Breast epithelium (tissue), 4 donors: ENCODE data around the gene ACER2. TPM values are rescaled to one million over a fixed set of nuclear protein-coding genes. Genes with fewer than 3 reads are reported as not detected.
"Not testable (repeated sequence)": the region's sequence is repeated elsewhere in the genome, so short reads cannot be mapped to it uniquely, and the experiment has no call there.

Source experiments
- DNase-seq, 2 donors: peaks; one replicate each; pipeline ENCODE4 v3.0.0-alpha.2; 2019; ENCODE audit warnings: low spot score in 2 of 2
- H3K27ac ChIP-seq, 2 donors: fragments of 200-600 bp; sonication (generic) in 1 of 2; one replicate each; pipeline ENCODE4 v1.5.1; 2016 to 2019; ENCODE audit warnings: mild to moderate bottlenecking in 1 of 2
- H3K27me3 ChIP-seq, 2 donors: fragments of 200-600 bp; sonication (generic) in 1 of 2; one replicate each; pipeline versions ENCODE4 v1.5.1 to v1.6.0; 2017 to 2019; ENCODE audit warnings: control low read depth in 1 of 2, mild to moderate bottlenecking in 1 of 2
- H3K36me3 ChIP-seq: fragments of 200-600 bp; one replicate; pipeline ENCODE4 v1.5.1; 2019
- H3K4me1 ChIP-seq, 2 donors: fragments of 200-600 bp; sonication (generic); one replicate each; pipeline ENCODE4 v1.5.1; 2016 to 2019; ENCODE audit warnings: control low read depth in 1 of 2
- H3K4me3 ChIP-seq, 3 donors: fragments of 200-600 bp; sonication (generic); 1 replicate in 2 of 3; 2 replicates in 1 of 3; pipeline ENCODE4 v1.5.1; 2016 to 2019; ENCODE audit warnings: mild to moderate bottlenecking in 3 of 3, moderate library complexity in 2 of 3
- H3K9me3 ChIP-seq, 2 donors: fragments of 200-600 bp; sonication (generic) in 1 of 2; one replicate each; pipeline ENCODE4 v1.5.1; 2016 to 2019; ENCODE audit warnings: control low read depth in 1 of 2
- POLR2A ChIP-seq: fragments of 450-650 bp; IDR thresholded peaks from one replicate; pipeline ENCODE4 v1.6.1; 2016; ENCODE audit warnings: antibody characterized with exemption, mild to moderate bottlenecking, moderate library complexity
- POLR2AphosphoS5 ChIP-seq, 3 donors: sonication (generic); formaldehyde crosslinking; IDR thresholded peaks; one replicate each; pipeline ENCODE4 v1.6.1; 2017; ENCODE audit warnings: antibody characterized with exemption in 3 of 3
- intact Hi-C: fragments of 100-400 bp; cut with DNase I; formaldehyde crosslinking; loops from one replicate; pipeline ENCODE4 v1.15.1; 2023; ENCODE audit warnings: low total_unique reads
- total RNA-seq, 3 donors: library from RNA; depleted of rRNA; stranded (reverse); fragments of >200 nt; gene quantifications; one replicate each; pipeline ENCODE4 v1.1.0, GENCODE V29; 2016
- TF ChIP-seq, protein P1 (sequence below), 3 donors: fragments of 450-650 bp; IDR thresholded peaks; one replicate each; pipeline ENCODE4 v1.5.1; 2016 to 2017; ENCODE audit warnings: antibody characterized with exemption in 3 of 3, mild to moderate bottlenecking in 3 of 3, moderate library complexity in 3 of 3

Gene ACER2
- total RNA-seq, 3 donors from 2014 or later, result 11.0 to 17.6 (median 16.7) TPM

DNA sequence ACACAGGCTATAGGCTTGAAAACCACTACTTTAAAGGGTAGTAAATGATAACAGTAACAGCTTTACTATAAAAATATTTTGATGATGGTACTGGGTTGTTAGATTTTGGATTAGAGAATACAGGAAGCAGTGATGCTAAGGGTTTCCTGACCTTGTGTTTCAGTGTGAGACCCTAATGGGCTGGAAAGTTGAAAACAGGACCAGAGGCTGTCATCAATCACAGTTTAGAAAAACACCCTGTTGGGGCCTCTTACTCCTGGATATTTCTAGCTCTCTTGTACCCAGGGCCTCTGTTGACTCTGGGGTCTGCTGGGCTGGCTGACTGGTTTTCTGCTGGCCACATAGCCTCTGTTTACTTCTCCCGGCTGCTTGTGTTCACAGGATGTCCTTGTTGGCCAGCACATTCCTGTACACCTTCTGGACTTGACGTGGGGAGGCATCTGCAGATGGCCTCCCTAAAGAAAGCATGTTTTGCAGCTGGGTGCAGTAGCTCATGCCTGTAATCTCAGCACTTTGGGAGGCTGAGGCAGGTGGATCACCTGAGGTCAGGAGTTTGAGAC, 21.5 kb downstream of the ACER2 start:
- no peak for DNase-seq
- no peaks in the 10 kb centered on the region for H3K4me1 ChIP-seq
- H3K36me3 ChIP-seq, result no peaks in the 10 kb centered on the region
- no peaks in the 10 kb centered on the region for H3K27me3 ChIP-seq
- intact Hi-C loops, result no loop called here
- peak overlapping the region in 1 of 2 donors; percentile 71 for H3K27ac ChIP-seq
- H3K4me3 ChIP-seq, result no peak overlapping the region
- no peaks in the 10 kb centered on the region for H3K9me3 ChIP-seq
- TF ChIP-seq POLR2AphosphoS5 (IDR thresholded peaks at IDR 0.05), result no peak
- TF ChIP-seq POLR2A, result no peak
- TF ChIP-seq, protein P1, sequence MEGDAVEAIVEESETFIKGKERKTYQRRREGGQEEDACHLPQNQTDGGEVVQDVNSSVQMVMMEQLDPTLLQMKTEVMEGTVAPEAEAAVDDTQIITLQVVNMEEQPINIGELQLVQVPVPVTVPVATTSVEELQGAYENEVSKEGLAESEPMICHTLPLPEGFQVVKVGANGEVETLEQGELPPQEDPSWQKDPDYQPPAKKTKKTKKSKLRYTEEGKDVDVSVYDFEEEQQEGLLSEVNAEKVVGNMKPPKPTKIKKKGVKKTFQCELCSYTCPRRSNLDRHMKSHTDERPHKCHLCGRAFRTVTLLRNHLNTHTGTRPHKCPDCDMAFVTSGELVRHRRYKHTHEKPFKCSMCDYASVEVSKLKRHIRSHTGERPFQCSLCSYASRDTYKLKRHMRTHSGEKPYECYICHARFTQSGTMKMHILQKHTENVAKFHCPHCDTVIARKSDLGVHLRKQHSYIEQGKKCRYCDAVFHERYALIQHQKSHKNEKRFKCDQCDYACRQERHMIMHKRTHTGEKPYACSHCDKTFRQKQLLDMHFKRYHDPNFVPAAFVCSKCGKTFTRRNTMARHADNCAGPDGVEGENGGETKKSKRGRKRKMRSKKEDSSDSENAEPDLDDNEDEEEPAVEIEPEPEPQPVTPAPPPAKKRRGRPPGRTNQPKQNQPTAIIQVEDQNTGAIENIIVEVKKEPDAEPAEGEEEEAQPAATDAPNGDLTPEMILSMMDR (IDR thresholded peaks at IDR 0.05), result no peak

DNA sequence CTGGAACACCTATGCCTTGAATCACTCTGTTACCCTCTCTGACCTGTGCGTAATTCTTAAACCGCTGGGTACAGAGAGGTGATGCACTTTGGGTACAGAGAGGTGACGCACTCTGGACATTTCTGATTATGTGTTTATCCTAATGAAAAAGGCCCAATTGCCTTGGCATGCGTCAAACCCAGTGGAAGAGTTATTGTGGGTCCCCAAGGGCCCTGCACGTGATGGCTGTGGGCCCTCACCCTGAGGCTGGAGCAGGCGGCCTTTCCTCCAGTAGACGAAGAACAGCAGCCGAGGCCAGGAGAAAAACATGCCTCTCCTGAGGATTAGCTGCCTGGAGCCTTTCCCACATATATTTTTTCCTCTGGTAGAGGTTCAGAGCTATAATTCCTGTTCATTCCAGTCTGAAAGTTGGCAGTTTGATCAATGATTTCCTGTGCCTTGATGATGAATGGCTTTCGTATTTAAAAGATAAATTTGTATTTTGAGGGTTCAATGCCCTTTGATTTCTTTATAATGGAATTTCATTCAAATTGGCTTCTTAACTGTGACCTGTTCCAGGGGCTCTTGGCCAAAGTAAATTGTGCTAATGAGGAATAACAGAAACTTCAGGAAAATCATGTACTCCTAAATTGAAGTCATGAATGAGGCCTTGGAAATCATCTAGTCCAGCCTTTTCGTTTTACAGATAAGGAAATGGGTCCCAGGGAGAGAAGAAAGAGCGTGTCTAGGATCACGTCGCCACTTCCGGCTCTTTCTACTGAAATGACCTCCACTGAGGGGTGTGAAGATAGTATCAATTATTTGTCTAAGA, 22.8 kb downstream of the ACER2 start:
- no peaks in the 10 kb centered on the region for H3K4me1 ChIP-seq
- no peaks in the 10 kb centered on the region for H3K9me3 ChIP-seq
- H3K4me3 ChIP-seq, result no peak overlapping the region
- peak in 2 of 3 donors; percentile 22 for TF ChIP-seq POLR2AphosphoS5 (IDR thresholded peaks at IDR 0.05)
- no peak for TF ChIP-seq POLR2A
- peak overlapping the region; percentile 58 to 71 for H3K27ac ChIP-seq
- no peaks in the 10 kb centered on the region for H3K36me3 ChIP-seq
- H3K27me3 ChIP-seq, result no peaks in the 10 kb centered on the region
- no peak for DNase-seq
- intact Hi-C loops, result no loop called here

DNA sequence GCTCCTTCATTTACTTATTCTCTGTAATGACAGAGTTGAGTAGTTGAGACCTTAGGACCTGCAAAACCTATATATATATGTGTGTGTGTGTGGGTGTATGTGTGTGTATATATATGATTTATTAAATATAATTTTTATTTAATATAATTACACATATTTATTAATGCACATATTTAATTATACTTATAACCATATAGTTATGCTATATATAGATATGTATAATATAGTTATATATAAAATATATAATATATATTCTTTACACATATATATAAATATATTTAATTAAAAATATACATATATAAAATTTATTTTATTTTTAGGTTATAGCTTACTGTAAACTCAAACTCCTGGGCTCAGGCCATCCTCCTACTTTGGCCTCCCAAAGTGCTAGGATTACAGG, 23.7 kb downstream of the ACER2 start:
- Histone ChIP-seq H3K27me3 (no peaks in the 10 kb centered on the region), H3K4me3 (no peak overlapping the region), H3K27ac (no peak overlapping the region), H3K36me3 (no peaks in the 10 kb centered on the region), H3K4me1 (no peaks in the 10 kb centered on the region), H3K9me3 (no peaks in the 10 kb centered on the region)
- no peak for DNase-seq
- TF ChIP-seq POLR2A (no peak), POLR2AphosphoS5 (IDR thresholded peaks at IDR 0.05) (no peak)
- TF ChIP-seq, protein P1 (IDR thresholded peaks at IDR 0.05), result no peak
- intact Hi-C loops, result no loop called here

DNA sequence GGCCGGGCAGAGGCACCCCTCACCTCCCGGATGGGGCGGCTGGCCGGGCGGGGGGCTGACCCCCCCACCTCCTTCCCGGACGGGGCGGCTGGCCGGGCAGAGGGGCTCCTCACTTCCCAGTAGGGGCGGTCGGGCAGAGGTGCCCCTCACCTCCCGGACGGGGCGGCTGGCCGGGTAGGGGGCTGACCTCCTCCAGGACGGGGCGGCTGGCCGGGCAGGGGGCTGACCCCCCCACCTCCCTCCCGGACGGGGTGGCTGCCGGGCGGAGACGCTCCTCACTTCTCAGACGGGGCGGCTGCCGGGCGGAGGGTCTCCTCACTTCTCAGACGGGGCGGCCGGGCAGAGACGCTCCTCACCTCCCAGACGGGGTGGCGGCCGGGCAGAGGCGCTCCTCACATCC, 24.9 kb downstream of the ACER2 start:
- H3K9me3 ChIP-seq, H3K4me1 ChIP-seq, H3K36me3 ChIP-seq, H3K27ac ChIP-seq, H3K4me3 ChIP-seq, H3K27me3 ChIP-seq, intact Hi-C loops, DNase-seq: not testable (repeated sequence)

DNA sequence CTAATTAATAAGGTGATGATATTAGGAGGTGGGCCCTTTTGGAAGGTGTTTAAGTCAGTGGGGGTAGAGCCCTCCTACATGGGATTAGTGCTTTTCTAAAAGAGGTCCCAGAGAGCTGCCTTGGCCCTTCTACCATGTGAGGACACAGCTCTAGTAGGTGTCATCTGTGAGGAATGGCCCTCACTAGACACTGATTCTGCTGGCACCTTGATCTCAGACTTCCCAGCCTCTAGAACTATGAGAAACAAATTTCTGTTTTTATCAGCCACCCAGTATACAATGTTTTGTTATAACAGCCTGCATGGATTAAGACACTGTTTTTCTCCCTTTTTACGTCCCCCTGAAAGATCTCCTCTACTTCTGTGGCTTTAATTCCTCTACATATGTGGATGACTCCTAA, 31.6 kb downstream of the ACER2 start:
- no peak for DNase-seq
- no peaks in the 10 kb centered on the region for H3K4me1 ChIP-seq
- no peak overlapping the region for H3K4me3 ChIP-seq
- TF ChIP-seq POLR2AphosphoS5 (IDR thresholded peaks at IDR 0.05), result no peak
- H3K36me3 ChIP-seq, result no peaks in the 10 kb centered on the region
- H3K27ac ChIP-seq, result no peak overlapping the region
- intact Hi-C loops, result no loop called here
- H3K9me3 ChIP-seq, result no peaks in the 10 kb centered on the region
- H3K27me3 ChIP-seq, result no peaks in the 10 kb centered on the region

DNA sequence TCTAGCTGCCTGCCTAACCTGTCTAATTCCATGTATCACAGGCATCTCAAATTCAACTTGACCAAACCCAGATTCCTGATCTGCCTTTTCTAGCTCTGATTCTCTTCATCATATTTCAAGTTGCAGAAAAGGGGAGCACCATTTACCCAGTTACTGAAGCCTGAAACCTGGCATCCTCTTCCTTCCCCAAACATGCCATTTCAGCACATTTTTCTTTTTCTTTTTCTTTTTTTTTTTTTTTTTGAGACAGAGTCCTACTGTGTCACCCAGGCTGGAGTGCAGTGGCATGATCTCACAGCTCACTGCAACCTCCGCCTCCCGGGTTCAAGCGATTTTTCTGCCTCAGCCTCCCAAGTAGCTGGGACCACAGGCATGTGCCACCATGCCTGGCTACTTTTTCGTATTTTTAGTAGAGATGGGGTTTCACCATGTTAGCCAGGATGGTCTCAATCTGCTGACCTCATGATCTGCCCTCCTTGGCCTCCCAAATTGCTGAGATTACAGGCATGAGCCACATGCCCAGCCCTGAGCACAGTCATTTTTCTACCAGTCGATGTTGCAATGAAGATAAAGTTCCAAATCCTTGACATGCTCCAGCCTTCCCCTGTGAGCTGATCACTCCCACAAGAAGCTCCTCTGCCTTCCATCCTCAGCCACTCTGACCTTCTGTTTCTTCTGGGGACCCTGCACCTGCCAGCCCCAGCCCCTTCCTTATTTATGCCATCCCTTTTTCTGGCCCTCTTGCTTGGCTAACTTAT, 32.2 kb downstream of the ACER2 start:
- Histone ChIP-seq H3K27me3 (no peaks in the 10 kb centered on the region), H3K27ac (no peak overlapping the region), H3K4me1 (no peaks in the 10 kb centered on the region), H3K4me3 (no peak overlapping the region), H3K36me3 (no peaks in the 10 kb centered on the region), H3K9me3 (no peaks in the 10 kb centered on the region)
- no peak for DNase-seq
- intact Hi-C loops, result no loop called here
- no peak for TF ChIP-seq POLR2AphosphoS5 (IDR thresholded peaks at IDR 0.05)
- no peak for TF ChIP-seq POLR2A
- TF ChIP-seq, protein P1 (IDR thresholded peaks at IDR 0.05), result no peak
